WTC11 (cell line): ENCODE data around the gene PRKN. TPM values are rescaled to one million over a fixed set of nuclear protein-coding genes. Genes with fewer than 3 reads are reported as not detected.

Experiments
- ATAC-seq: fragments of 200-7000 bp; cut with Tn5 transposase; 2 replicates; pipeline ENCODE4 v1.10.0; 2021; ENCODE audit warnings: mild to moderate bottlenecking, moderate library complexity
- CTCF ChIA-PET: fragments of 300-600 bp; sonication (Branson Sonifier 250); formaldehyde crosslinking; loops from one replicate; lab custom pipeline; 2021; ENCODE audit warnings: antibody characterized with exemption; lab: Charles Lee
- POLR2A ChIA-PET: fragments of 350-600 bp; sonication (Branson Sonifier 250); formaldehyde crosslinking; loops from one replicate; lab custom pipeline; 2021; ENCODE audit warnings: antibody characterized with exemption; lab: Charles Lee
- DNase-seq: peaks from one replicate; pipeline ENCODE4 v3.0.0; 2021; ENCODE audit warnings: low spot score
- H3K27ac Mint-ChIP-seq: 2 replicates; pipeline ENCODE4 v1.8.0; 2021; ENCODE audit warnings: mixed read lengths
- H3K27me3 Mint-ChIP-seq: 2 replicates; pipeline ENCODE4 v1.8.0; 2021; ENCODE audit warnings: low read depth, mild to moderate bottlenecking, moderate library complexity, mixed read lengths
- H3K36me3 Mint-ChIP-seq: 2 replicates; pipeline ENCODE4 v1.8.0; 2021; ENCODE audit warnings: mixed read lengths
- H3K4me1 Mint-ChIP-seq: 2 replicates; pipeline ENCODE4 v1.8.0; 2022; ENCODE audit warnings: mixed read lengths
- H3K4me3 Mint-ChIP-seq: 2 replicates; pipeline ENCODE4 v1.8.0; 2021; ENCODE audit warnings: mild to moderate bottlenecking, moderate library complexity, mixed read lengths
- H3K9me3 Mint-ChIP-seq: 2 replicates; pipeline ENCODE4 v1.8.0; 2021; ENCODE audit warnings: mixed read lengths
- ARID4B ChIP-seq: sonication (generic); formaldehyde crosslinking; IDR thresholded peaks from 2 replicates; pipeline ENCODE4 v1.8.0; 2023; ENCODE audit warnings: missing genetic modification reagents, mild to moderate bottlenecking, borderline replicate concordance
- CDX4 ChIP-seq: fragments of 250-450 bp; sonication (Bioruptor Pico); IDR thresholded peaks from 2 replicates; pipeline ENCODE4 v1.9.0; 2021; ENCODE audit warnings: moderate library complexity, mild to moderate bottlenecking, inconsistent platforms, borderline replicate concordance
- CTCF ChIP-seq: fragments of 200-600 bp; IDR thresholded peaks from 2 replicates; pipeline ENCODE4 v1.8.0; 2022; ENCODE audit warnings: antibody characterized with exemption
- ELF4 ChIP-seq: sonication (generic); formaldehyde crosslinking; IDR thresholded peaks from 2 replicates; pipeline ENCODE4 v1.8.1; 2022; ENCODE audit warnings: low read depth, mild to moderate bottlenecking, moderate library complexity, missing genetic modification reagents
- ERG ChIP-seq: fragments of 250-450 bp; sonication (Bioruptor Pico); IDR thresholded peaks from 2 replicates; pipeline ENCODE4 v1.8.0; 2021; ENCODE audit warnings: mild to moderate bottlenecking
- FOXK1 ChIP-seq: sonication (generic); formaldehyde crosslinking; IDR thresholded peaks from 2 replicates; pipeline ENCODE4 v1.8.0; 2022; ENCODE audit warnings: mild to moderate bottlenecking, moderate library complexity, missing genetic modification reagents
- JAZF1 ChIP-seq: fragments of 250-450 bp; sonication (Bioruptor Pico); IDR thresholded peaks from 2 replicates; pipeline ENCODE4 v1.9.0; 2021; ENCODE audit warnings: moderate library complexity, mild to moderate bottlenecking, inconsistent platforms
- JUN ChIP-seq: sonication (generic); formaldehyde crosslinking; IDR thresholded peaks from 2 replicates; pipeline ENCODE4 v1.8.0; 2023; ENCODE audit warnings: mild to moderate bottlenecking, missing genetic modification reagents
- MAX ChIP-seq: sonication (generic); formaldehyde crosslinking; IDR thresholded peaks from 2 replicates; pipeline ENCODE4 v1.8.0; 2022; ENCODE audit warnings: mild to moderate bottlenecking, missing genetic modification reagents
- MLX ChIP-seq: sonication (generic); formaldehyde crosslinking; IDR thresholded peaks from 2 replicates; pipeline ENCODE4 v1.8.1; 2023; ENCODE audit warnings: mild to moderate bottlenecking, missing genetic modification reagents, moderate library complexity
- PREB ChIP-seq: sonication (generic); formaldehyde crosslinking; IDR thresholded peaks from 2 replicates; pipeline ENCODE4 v1.8.1; 2022; ENCODE audit warnings: mild to moderate bottlenecking, missing genetic modification reagents, moderate library complexity, borderline replicate concordance
- RORB ChIP-seq: fragments of 250-450 bp; sonication (Bioruptor Pico); IDR thresholded peaks from 2 replicates; pipeline ENCODE4 v1.9.0; 2021; ENCODE audit warnings: mild to moderate bottlenecking
- TCF7 ChIP-seq: sonication (generic); formaldehyde crosslinking; IDR thresholded peaks from 2 replicates; pipeline ENCODE4 v1.8.0; 2022; ENCODE audit warnings: mild to moderate bottlenecking, low read depth, missing genetic modification reagents, moderate library complexity
- TEAD4 ChIP-seq: sonication (generic); formaldehyde crosslinking; IDR thresholded peaks from 2 replicates; pipeline ENCODE4 v1.8.0; 2022; ENCODE audit warnings: mild to moderate bottlenecking, missing genetic modification reagents
- ZNF263 ChIP-seq: sonication (generic); formaldehyde crosslinking; IDR thresholded peaks from 2 replicates; pipeline ENCODE4 v1.8.1; 2022; ENCODE audit warnings: low read depth, mild to moderate bottlenecking, moderate library complexity, missing genetic modification reagents
- ZNF317 ChIP-seq: sonication (generic); formaldehyde crosslinking; IDR thresholded peaks from 2 replicates; pipeline ENCODE4 v1.8.1; 2023; ENCODE audit warnings: low read depth, mild to moderate bottlenecking, moderate library complexity, missing genetic modification reagents, borderline replicate concordance
- ZNF416 ChIP-seq: fragments of 250-450 bp; sonication (Bioruptor Pico); IDR thresholded peaks from 2 replicates; pipeline ENCODE4 v1.9.0; 2021; ENCODE audit warnings: mild to moderate bottlenecking, inconsistent platforms
- total RNA-seq: library from RNA; stranded (reverse); gene quantifications from 3 replicates; pipeline ENCODE4 v1.2.3, GENCODE V29; 2021

PRKN gene
- total RNA-seq, 1 experiment from 2014 or later, result 0.59 TPM

GRCh38 chr6:162596676-162597075 is 130.9 kb downstream of the PRKN start:
- no peak overlapping the region for H3K27ac Mint-ChIP-seq
- no peak overlapping the region for H3K4me3 Mint-ChIP-seq
- H3K9me3 Mint-ChIP-seq, result no peaks in the 10 kb centered on the region
- CTCF ChIA-PET, result no interaction called here
- no peaks in the 10 kb centered on the region for H3K4me1 Mint-ChIP-seq
- no peaks in the 10 kb centered on the region for H3K27me3 Mint-ChIP-seq
- DNase-seq (no peak), ATAC-seq (no peak)
- H3K36me3 Mint-ChIP-seq, result no peaks in the 10 kb centered on the region
- TF ChIP-seq TEAD4 (CRISPR knock-in tag) (no peak), CDX4 (no peak), MAX (CRISPR knock-in tag) (no peak), ERG (no peak), ZNF416 (no peak), JUN (CRISPR knock-in tag) (no peak)
- POLR2A ChIA-PET, result no interaction called here

GRCh38 chr6:162591517-162591916 is 136.0 kb downstream of the PRKN start:
- Mint-ChIP-seq H3K27me3 (no peaks in the 10 kb centered on the region), H3K4me1 (no peaks in the 10 kb centered on the region), H3K9me3 (no peaks in the 10 kb centered on the region), H3K4me3 (no peak overlapping the region), H3K36me3 (no peaks in the 10 kb centered on the region), H3K27ac (no peak overlapping the region)
- ChIA-PET CTCF (no interaction called here), POLR2A (no interaction called here)
- ATAC-seq, result no peak
- TF ChIP-seq ZNF317, result no peak
- no peak for TF ChIP-seq ELF4 (CRISPR knock-in tag)
- TF ChIP-seq RORB (CRISPR knock-in tag), result no peak
- no peak for TF ChIP-seq MLX (CRISPR knock-in tag)
- no peak for DNase-seq

GRCh38 chr6:162581988-162582780 is 145.4 kb downstream of the PRKN start:
- CTCF ChIA-PET, result no interaction called here
- Mint-ChIP-seq H3K27me3 (peaks cover 9% of the 10 kb centered on the region), H3K9me3 (no peaks in the 10 kb centered on the region), H3K27ac (no peak overlapping the region), H3K36me3 (no peaks in the 10 kb centered on the region), H3K4me1 (peaks cover 14% of the 10 kb centered on the region), H3K4me3 (no peak overlapping the region)
- POLR2A ChIA-PET, result no interaction called here
- DNase-seq (no peak), ATAC-seq (no peak)
- TF ChIP-seq TCF7 (CRISPR knock-in tag) (no peak), ARID4B (CRISPR knock-in tag) (no peak), PREB (no peak), ZNF263 (CRISPR knock-in tag) (no peak), JUN (CRISPR knock-in tag) (no peak), CTCF (no peak), FOXK1 (CRISPR knock-in tag) (no peak), JAZF1 (no peak)
